Measurements from ENCODE around the gene NBPF6.
"Not testable (repeated sequence)": the region's sequence is repeated elsewhere in the genome, so short reads cannot be mapped to it uniquely, and the experiment has no call there.

NBPF6 gene

DNA sequence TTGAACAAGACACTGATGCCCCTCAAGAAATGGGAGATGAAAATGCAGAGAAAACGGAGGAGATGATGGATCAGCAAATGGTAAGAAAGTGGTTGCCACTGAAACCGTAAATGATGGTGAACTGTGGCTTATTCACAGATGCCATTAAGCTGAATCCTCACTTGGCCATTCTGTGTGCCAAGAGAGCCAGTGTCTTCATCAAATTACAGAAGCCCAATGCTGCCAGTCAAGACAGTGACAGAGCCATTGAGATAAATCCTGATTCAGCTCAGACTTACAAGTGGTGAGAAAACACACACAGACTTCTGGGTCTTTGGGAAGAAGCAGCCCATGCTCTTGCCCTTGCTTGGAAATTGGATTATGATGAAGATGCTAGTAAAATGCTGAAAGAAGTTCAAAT lies 52.5 kb downstream of the NBPF6 start:
- no peak for FAIRE-seq

DNA sequence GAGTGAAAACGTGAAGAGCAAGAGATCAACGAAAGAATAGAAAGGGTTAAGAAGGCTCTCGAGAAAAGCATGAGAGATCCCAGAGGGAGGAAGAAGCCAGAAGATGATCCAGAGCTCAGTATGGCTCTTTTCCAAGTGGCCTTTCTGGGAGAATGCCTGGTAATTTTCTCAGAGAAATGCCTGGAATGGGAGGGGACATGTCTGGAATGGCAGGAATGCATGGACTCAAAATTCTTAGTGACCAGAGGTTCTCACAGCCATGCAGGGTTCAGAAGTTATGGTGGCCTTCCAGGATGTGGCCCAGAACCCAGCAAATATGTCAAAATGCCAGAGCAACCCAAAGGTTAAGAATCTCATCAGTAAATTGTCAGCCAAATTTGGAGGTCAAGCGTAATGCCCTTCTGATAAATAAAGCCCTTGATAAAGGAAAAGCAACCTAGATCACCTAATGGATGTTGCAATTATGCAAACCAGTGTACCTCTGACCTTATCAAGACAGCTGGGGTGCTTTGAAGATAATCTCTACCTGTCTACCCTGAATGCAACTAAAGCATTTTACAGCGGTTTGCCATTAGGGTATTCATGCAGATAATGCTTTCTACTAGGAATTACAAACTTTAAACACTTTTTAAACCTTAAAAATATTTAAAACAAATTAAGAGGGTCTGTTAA lies 53.1 kb downstream of the NBPF6 start:
- FAIRE-seq, result no peak

DNA sequence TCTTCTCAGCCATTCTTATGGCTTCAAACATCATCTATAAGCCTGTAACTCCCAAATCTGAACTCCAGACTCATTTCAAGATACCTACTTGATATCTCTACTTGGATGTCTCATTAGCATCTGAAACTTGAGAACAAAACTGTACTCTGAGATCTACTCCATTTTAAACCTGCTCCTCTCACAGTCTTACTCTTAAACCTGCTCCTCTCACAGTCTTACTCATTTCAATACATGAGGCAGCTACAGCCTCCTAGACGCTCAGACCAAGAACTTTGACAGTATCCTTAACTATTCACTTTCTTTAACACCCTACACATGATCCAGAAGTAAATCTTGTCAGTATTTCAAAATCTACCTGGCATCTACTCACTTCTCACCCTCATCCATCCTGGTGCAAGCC lies 54.3 kb downstream of the NBPF6 start:
- no peak for FAIRE-seq

DNA sequence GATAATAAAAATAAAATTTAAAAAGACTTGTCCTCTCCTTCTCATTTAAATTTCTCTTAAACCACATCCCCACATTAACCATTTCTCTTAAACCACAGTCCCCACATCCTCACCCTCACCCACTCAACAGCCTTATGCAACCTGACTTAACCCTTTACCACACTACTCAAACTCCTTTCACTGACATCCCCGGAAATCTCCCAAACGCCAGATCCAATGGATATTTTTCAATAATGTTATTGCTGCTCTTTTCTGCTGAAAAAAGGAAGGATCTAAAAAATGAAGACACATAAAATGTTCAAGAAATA lies 55.6 kb downstream of the NBPF6 start:
- FAIRE-seq, result no peak

DNA sequence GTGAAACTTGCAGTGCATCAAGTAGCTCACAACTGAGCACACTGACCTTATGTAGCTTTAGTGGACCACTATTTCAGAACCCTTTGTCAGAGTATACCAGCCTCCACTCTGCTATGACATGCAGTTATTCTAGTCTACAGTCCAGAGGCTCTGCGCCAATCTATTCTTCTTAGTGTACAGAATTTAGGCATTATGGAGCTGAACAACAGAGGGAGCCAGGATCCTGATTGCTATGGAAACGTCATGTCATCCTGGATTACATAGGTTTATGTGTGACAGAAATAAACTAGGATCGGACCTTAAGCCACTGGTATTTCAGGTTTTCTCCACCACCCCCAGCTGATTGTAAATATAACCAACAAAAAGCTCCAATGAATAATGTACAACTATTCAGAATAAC lies 61.6 kb downstream of the NBPF6 start:
- no peak for FAIRE-seq

DNA sequence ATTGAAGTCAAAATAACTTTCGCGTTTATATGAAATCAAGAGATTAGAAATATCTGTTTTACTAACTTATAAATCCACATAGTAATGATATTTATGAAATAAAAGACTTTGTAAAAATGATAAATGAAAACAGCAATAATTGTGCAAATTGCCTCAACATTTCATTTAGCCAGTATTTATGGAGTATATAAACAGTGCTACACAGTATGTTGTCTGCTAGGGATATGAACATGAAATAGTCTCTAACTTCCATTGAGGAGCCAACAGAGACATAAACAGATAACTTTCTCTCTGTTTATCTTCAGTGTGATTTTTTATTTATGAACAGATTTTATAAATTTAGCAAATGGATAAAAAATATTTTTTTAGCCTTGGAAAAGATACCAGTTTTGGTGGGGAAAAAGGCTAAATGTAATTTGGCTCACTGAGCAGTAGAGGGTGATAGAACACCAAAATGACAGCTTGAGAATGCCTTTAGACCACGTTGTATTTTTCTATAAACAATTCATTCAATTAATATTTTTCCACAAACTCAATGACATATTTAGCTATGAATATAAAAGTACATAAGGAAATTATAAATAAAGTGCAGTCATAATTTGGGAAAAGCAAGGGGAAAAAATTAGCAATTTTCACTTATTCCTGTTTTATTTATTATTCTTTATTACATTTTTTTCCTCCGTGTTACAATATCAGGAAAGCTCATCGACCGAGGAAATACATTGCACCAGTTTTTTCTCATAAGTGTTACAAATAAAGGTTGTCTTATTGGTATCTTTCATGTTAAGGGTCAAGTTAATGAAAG lies 62.3 kb downstream of the NBPF6 start:
- FAIRE-seq, result peak; percentile 93

DNA sequence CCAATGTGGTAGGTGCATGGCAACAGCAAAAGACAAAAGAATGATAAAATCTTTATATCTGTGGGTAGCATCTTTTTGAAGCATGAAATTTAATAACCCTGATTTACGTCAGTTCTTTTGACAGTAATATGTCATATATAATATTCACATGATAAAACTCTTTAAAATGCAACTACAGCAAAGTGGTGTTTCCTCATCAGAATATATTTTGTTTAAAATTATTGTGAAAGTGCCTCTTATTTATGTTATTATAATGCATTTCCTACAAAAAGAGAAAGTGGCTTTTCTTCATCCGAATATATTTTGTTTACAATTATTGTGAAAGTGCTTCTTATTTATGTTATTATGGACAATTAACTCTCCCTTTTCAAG lies 62.9 kb downstream of the NBPF6 start:
- FAIRE-seq, result no peak

DNA sequence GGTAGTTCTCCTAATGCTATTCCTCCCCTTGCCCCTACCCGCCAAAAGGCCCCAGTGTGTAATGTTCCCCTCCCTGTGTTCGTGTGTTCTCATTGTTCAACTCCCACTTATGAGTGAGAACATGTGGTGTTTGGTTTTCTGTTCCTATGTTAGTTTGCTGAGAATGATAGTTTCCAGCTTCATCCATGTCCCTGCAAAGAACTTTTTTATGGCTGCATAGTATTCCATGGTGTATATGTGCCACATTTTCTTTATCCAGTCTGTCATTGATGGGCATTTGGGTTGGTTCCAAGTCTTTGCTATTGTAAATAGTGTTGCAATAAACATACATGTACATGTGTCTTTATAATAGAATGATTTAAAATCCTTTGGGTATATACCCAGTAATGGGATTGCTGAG lies 63.8 kb downstream of the NBPF6 start:
- not testable (repeated sequence) for FAIRE-seq

DNA sequence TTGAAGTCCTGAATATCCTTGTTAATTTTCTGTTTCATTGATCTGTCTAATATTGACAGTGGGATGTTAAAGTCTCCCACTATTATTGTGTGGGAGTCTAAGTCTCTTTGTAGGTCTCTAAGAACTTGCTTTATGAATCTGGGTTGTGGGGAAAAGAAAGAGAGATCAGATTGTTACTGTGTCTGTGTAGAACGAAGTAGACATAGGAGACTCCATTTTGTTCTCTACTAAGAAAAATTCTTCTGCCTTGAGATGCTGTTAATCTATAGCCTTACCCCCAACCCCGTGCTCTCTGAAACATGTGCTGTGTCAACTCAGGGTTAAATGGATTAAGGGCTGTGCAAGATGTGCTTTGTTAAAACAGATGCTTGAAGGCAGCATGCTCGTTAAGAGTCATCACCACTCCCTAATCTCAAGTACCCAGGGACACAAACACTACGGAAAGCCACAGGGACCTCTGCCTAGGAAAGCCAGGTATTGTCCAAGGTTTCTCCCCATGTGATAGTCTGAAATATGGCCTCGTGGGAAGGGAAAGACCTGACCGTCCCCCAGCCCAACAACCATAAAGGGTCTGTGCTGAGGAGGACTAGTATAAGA lies 67.3 kb downstream of the NBPF6 start:
- not testable (repeated sequence) for FAIRE-seq

All from G401.6 (cell line).